NB4 (cell line): ENCODE measurements around the gene MGLL.

Experiments
- DNase-seq: peaks from one replicate; pipeline ENCODE4 v3.0.0; 2010; ENCODE audit warnings: low read depth
- H3K4me3 ChIP-seq: one replicate; pipeline ENCODE4 v1.5.1; 2011; ENCODE audit warnings: mild to moderate bottlenecking, low read depth, low read length, moderate library complexity
- MYC ChIP-seq: IDR thresholded peaks from 2 replicates; pipeline ENCODE4 v1.6.1; 2011; ENCODE audit warnings: low read depth, low read length
- POLR2A ChIP-seq: IDR thresholded peaks from 2 replicates; pipeline ENCODE4 v1.6.1; 2011; ENCODE audit warnings: mild to moderate bottlenecking; ENCODE audit not compliant: insufficient read length; ENCODE audit errors: extremely low read depth
- TF ChIP-seq, protein P1 (sequence below): IDR thresholded peaks from 2 replicates; pipeline ENCODE4 v1.6.1; 2011; ENCODE audit warnings: low read depth, low read length
- TF ChIP-seq, protein P2 (sequence below): IDR thresholded peaks from one replicate; pipeline ENCODE4 v1.5.1; 2012; ENCODE audit warnings: low read depth, low read length

MGLL gene

DNA sequence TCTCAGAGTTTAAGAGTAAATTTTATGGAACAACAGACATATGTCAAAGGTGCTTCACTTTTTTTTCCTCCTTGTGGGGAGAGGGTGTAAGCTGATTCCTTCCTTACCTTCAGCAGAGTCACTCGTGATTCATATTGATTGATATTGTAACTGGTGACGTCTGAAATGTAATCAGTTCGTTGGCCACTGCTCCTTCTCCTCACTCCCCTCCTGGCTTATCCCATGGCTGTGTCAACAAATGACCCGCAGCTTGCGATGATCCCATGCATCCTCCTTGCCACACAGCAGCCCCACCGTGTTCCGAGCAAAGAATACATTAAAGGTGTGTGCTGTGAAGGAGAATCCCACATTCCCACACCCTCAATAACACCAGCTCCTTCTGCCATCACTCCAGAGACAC is 7.3 kb downstream of the MGLL start:
- H3K4me3 ChIP-seq, result no peak overlapping the region
- DNase-seq, result no peak
- TF ChIP-seq, protein P1, sequence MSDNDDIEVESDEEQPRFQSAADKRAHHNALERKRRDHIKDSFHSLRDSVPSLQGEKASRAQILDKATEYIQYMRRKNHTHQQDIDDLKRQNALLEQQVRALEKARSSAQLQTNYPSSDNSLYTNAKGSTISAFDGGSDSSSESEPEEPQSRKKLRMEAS, result no peak
- TF ChIP-seq POLR2A (no peak), MYC (no peak)
- TF ChIP-seq, protein P2, sequence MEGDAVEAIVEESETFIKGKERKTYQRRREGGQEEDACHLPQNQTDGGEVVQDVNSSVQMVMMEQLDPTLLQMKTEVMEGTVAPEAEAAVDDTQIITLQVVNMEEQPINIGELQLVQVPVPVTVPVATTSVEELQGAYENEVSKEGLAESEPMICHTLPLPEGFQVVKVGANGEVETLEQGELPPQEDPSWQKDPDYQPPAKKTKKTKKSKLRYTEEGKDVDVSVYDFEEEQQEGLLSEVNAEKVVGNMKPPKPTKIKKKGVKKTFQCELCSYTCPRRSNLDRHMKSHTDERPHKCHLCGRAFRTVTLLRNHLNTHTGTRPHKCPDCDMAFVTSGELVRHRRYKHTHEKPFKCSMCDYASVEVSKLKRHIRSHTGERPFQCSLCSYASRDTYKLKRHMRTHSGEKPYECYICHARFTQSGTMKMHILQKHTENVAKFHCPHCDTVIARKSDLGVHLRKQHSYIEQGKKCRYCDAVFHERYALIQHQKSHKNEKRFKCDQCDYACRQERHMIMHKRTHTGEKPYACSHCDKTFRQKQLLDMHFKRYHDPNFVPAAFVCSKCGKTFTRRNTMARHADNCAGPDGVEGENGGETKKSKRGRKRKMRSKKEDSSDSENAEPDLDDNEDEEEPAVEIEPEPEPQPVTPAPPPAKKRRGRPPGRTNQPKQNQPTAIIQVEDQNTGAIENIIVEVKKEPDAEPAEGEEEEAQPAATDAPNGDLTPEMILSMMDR, result no peak

GRCh38 chr3:127814325-127814781 is 8.0 kb downstream of the MGLL start:
- no peak for DNase-seq
- H3K4me3 ChIP-seq, result no peak overlapping the region
- TF ChIP-seq MYC (no peak), POLR2A (no peak)
- TF ChIP-seq, protein P1, result no peak
- TF ChIP-seq, protein P2, result no peak

DNA sequence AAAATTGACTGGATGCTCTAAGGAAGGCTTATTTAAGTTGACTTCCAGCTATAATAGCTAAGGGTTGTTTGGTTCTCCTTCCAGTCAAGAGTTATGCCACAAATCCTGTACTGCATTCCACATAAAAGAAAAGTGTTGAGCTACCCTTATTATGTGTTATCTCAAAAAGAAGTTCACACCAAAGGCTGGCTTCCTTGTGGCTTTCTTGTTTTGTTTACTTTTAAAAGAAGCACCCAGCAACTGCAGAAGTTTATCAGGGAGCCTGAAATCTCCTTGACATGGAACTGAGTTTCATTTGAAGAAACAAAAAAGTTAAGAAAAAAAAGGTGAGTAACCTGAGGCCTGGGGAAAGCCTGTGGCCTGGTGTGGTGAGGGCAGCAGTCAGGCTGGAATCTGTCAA is 10.2 kb downstream of the MGLL start:
- no peak overlapping the region for H3K4me3 ChIP-seq
- no peak for DNase-seq
- TF ChIP-seq POLR2A (no peak), MYC (no peak)
- TF ChIP-seq, protein P2, result no peak
- TF ChIP-seq, protein P1, result no peak

- DNase-seq, result no peak
- TF ChIP-seq, protein P2, result no peak
- TF ChIP-seq MYC, result no peak
- TF ChIP-seq, protein P1, result no peak
- TF ChIP-seq POLR2A, result no peak
- no peak overlapping the region for H3K4me3 ChIP-seq
Measured at GRCh38 chr3:127811717-127812116, 10.6 kb downstream of the MGLL start.

DNA sequence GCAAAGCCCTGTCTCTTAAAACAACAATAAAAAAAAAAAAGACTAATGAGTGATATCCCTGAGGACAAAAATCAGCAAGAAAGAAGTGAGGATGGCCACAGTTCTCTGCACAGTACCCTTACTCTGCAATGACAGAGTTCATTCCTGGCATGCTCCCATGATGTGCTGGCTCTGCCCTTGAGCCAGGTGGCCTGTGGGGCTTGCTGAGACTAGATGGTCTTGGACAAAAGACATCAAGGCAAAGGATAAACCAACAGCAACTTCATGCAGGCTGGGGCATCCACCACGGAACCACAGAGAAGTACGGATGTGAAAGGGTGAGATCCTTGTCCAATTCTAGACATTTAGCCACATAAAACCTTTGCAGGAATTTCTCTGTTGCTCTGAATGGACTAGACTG is 12.7 kb downstream of the MGLL start:
- TF ChIP-seq POLR2A, result no peak
- DNase-seq, result no peak
- H3K4me3 ChIP-seq, result no peak overlapping the region

GRCh38 chr3:127809211-127809610 is 13.1 kb downstream of the MGLL start:
- TF ChIP-seq, protein P2, result no peak
- TF ChIP-seq MYC (no peak), POLR2A (no peak)
- TF ChIP-seq, protein P1, result no peak
- no peak for DNase-seq
- H3K4me3 ChIP-seq, result no peak overlapping the region
